HuH-7.5 (cell line): ENCODE measurements around the gene DPH7.
"Not testable (repeated sequence)": the region's sequence is repeated elsewhere in the genome, so short reads cannot be mapped to it uniquely, and the experiment has no call there.

Experiments used
- DNase-seq: peaks from one replicate; pipeline ENCODE4 v3.0.0; 2011; ENCODE audit warnings: low spot score

DPH7 gene

GRCh38 chr9:137606005-137606621 lies 27.4 kb upstream of the DPH7 start:
- no peak for DNase-seq

- DNase-seq = peak; percentile 86
Observed at GRCh38 chr9:137605121-137606004, 26.6 kb upstream of the DPH7 start, which contains the start of gene ARRDC1. Gene ARRDC1, plus strand, starts transcription at chr9:137605686. Its CDS starts 32 bp downstream, at chr9:137605718.

GRCh38 chr9:137604345-137605086 lies 25.8 kb upstream of the DPH7 start:
- DNase-seq = no peak

GRCh38 chr9:137603879-137604278 lies 25.2 kb upstream of the DPH7 start:
- no peak for DNase-seq

DNA sequence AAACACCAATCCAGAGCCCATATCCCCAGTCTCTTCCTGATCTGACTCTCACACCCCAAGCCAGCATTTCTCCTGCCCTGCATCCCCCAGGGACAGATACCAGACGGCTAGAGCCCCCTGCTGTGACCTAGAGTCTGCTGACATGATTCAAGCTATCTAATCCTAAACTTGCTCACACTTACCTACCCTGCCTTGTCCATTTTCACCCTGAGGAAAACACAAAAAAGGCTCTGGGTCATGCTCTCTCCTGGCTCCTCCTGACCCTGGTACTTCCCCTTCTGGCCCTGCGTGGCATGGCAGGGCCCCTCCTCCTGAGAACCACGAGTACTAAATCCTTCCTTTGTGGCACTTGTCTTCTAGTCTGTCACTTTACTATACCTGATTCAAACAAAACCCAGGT lies 23.9 kb upstream of the DPH7 start:
- no peak for DNase-seq

- DNase-seq = no peak
Observed at GRCh38 chr9:137598943-137599342, 20.2 kb upstream of the DPH7 start.

DNA sequence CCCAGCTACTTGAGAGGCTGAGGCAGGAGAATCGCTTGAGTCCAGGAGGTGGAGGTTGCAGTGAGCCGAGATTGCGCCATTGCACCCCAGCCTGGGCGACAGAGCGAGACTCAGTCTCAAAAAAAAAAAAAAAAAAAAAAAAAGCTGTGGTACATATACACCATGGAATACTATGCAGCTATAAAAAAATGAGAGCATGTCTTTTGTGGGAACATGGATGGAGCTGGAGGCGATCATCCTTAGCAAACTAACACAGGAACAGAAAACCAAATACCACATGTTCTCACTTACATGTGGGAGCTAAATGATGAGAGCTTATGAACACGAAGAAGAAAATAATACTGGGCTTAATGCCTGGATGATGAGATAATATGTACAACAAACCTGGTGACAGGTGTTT lies 17.9 kb upstream of the DPH7 start:
- DNase-seq = not testable (repeated sequence)

GRCh38 chr9:137593176-137593575 lies 14.5 kb upstream of the DPH7 start:
- no peak for DNase-seq

DNA sequence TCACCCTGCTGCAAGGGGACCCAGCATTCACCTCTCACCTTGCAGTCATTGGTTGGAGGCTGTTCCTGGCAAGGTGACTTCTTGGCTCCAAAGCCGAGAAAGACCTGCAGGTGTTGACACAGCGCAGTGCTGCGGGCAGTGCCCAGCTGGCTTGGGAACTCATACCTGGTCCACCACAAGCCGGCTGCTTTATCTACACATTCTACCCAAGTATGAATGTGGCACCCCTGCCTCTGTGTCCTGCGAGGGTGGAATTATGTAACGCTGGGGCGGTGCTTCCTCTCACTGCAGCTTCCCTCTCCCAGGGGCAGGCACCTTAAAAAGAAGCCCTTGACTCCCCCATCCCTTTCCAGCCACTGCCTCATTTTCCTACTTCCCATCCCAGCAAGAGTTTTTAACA lies 14.0 kb upstream of the DPH7 start:
- DNase-seq = no peak

- DNase-seq = peak; percentile 99
Observed at GRCh38 chr9:137590469-137591383, 12.0 kb upstream of the DPH7 start, which contains the start of gene ZMYND19. Gene ZMYND19, minus strand, starts transcription at chr9:137590512. Its CDS starts 249 bp downstream, at chr9:137590263.

GRCh38 chr9:137590123-137590468 lies 11.4 kb upstream of the DPH7 start:
- no peak for DNase-seq

DNA sequence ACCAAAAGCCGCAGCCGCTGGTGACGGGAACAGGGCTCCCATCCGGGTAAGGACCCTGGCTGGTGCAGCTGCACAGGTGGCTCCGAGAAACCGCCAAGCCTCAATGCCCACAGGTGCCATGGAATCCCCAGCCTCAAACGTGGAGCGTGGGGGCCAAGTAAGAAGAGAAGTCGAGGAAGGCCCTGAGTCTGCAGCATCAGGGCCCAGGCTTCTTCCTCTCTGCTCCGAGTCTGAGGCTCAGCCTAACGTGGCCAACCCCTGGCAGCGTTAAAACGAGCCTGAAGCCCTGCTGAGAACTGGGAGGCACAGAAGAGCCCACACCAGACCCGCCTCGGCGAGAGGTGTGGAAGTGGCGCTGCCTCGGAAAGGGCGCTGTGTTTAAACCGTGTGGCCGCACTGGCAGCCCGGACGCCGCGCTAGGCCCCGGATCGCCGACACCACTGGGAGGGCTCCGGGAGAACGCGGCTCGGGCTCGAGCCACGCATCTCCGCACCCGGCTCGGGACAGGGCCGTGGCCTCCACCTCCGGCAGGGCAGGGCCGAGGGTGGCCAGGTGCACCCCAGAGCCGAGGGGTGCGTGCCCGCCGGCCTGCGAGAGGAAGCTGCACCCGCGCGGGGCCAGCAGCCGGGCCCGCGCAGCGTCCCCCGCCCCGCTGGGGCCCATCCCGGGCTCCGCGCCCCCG lies 10.9 kb upstream of the DPH7 start:
- DNase-seq = peak; percentile 59

DNA sequence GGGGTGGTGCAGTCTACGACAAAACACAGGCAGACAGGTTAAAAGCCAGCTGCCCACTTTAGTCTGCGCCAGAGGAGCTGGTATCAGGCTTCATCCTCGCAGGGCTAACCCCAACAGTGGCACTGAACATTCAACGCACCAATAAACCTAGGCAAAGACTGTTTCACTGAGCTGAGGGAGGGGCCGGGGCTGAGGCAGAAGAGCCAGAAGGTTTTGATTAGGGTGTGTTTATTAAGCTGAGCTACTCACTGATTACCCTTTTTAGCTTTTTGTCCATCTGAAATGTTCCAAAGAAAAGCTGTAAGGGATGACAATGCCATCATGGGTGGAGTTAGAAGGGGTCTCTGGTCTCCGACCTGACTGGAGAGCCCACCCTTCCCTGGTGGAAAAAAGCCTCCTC lies 10.2 kb upstream of the DPH7 start:
- DNase-seq = no peak

- no peak for DNase-seq
Observed at GRCh38 chr9:137588311-137588710, 9.6 kb upstream of the DPH7 start.

GRCh38 chr9:137586854-137587253 lies 8.1 kb upstream of the DPH7 start:
- DNase-seq = no peak

DNA sequence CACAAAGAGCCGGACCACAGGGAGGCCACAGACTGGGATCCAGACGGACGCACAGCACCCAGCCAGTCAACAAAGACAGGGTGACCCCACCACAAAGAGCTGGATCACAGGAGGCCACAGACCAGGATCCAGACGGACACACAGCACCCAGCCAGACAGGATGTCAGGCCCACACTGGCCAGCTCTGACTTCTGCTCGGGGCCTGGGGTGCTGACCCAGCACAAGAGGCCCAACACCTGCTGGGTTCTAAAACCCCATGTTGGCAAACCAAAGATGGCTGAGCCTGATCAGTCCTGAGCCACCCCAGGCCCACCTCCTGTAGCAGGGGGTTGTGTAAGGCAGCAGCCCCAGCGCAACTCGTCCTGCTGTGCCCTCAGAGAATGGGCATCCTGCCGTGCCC lies 5.2 kb upstream of the DPH7 start:
- no peak for DNase-seq

- no peak for DNase-seq
Observed at GRCh38 chr9:137583347-137583746, 4.6 kb upstream of the DPH7 start.

- peak; percentile 43 for DNase-seq
Observed at GRCh38 chr9:137582286-137582860, 3.6 kb upstream of the DPH7 start.

DNA sequence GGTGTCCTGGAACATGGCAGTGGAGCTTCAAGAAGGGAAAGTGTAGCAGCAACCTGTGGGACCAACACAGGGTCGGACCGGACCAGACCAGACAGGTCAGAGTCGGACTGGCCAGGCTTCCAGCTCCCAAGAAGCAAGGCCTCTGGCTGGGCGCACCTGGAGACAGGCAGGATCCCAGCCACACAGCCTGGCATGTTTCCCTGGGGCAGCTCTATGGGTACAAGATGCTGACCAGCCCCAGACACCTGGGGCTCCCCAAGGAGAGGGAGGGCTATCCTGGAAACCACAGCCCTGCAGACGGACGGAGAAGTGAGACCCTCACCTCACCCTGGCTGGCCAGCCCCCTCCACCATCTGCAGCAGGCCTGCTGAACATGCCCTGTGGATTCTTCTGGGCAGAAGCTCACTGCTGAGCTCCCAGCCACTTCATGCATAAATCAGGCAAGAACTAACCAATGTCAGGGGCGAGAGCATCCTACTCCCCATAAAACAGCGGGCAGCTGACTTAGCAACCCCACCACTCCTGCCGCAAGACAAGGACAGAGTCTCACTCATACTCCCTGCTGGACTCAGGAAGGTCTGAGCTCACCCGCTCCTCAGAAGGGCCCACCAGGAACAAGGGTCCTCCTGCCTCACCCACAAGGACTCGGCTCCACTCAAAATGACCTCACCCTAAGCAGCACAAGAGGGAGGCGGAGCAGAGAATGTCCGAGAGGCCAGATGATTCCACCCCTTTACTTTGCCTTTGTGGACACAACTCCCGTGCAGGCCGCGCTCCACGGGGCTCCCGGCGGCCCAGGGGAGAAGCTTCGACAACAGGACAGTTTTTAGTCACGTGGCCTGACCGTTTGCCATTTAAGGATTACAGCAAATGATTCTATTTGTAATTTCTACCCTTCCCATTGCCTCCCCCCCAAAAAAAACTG lies 2.9 kb upstream of the DPH7 start:
- no peak for DNase-seq

GRCh38 chr9:137580954-137581322 lies 2.2 kb upstream of the DPH7 start:
- DNase-seq = no peak
